Stomach (tissue), 4 donors: Measurements from ENCODE around the gene ZNF778.

Experiments used
- EP300 ChIP-seq: sonication (generic); formaldehyde crosslinking; IDR thresholded peaks from one replicate; pipeline ENCODE4 v1.6.1; 2017; ENCODE audit warnings: antibody characterized with exemption
- POLR2AphosphoS5 ChIP-seq, 3 donors: sonication (generic); formaldehyde crosslinking; IDR thresholded peaks; one replicate each; pipeline ENCODE4 v1.6.1; 2016; ENCODE audit warnings: antibody characterized with exemption in 3 of 3
- TF ChIP-seq, protein P1 (sequence below), 7 experiments: fragments of 450-650 bp in 4 of 7; fragments of 200-600 bp in 3 of 7; sonication (generic) in 3 of 7; IDR thresholded peaks; one replicate each; pipeline ENCODE4 v1.5.1; 2016 to 2019; ENCODE audit warnings: antibody characterized with exemption in 7 of 7, control low read depth in 2 of 7, mild to moderate bottlenecking in 1 of 7

DNA sequence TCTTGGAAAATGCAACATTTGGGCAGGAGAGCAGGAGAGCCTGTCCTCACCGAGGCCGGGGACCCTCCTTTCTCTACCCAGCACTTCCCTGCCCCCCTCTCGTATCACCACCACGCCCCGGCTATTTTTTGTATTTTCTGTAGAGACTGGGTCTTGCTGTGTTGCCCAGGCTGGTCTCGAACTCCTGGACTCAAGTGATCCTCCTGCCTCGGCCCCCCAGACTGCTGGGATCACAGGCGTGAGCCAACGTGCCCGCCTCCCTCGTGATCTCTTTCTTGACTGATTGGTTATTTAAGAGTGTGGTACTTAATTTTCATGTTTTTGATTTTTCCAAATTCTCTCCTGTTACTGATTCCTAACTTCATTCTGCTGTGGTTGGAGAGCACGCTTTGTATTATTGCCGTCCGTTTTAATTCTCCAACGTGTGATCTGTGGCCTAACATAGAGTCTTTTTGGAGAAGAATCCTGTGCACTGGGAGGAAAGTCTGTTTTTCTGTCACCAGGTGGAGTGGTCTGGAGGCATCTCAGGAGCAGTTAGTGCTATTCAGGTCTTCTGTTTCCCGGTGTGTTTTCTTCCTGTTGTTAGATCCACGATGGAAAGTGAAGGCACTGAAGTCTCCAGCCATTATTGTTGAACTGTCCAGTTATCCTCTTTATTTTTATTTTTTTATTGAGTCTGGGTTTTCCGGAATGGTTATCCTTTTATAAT is 40.4 kb downstream of the ZNF778 start:
- TF ChIP-seq EP300 (no peak), POLR2AphosphoS5 (IDR thresholded peaks at IDR 0.05) (no peak)
- TF ChIP-seq, protein P1, sequence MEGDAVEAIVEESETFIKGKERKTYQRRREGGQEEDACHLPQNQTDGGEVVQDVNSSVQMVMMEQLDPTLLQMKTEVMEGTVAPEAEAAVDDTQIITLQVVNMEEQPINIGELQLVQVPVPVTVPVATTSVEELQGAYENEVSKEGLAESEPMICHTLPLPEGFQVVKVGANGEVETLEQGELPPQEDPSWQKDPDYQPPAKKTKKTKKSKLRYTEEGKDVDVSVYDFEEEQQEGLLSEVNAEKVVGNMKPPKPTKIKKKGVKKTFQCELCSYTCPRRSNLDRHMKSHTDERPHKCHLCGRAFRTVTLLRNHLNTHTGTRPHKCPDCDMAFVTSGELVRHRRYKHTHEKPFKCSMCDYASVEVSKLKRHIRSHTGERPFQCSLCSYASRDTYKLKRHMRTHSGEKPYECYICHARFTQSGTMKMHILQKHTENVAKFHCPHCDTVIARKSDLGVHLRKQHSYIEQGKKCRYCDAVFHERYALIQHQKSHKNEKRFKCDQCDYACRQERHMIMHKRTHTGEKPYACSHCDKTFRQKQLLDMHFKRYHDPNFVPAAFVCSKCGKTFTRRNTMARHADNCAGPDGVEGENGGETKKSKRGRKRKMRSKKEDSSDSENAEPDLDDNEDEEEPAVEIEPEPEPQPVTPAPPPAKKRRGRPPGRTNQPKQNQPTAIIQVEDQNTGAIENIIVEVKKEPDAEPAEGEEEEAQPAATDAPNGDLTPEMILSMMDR (IDR thresholded peaks at IDR 0.05), result no peak
